HG03045 (cell line): Measurements from ENCODE around the gene TMIE.

ENCODE experiments used
- ATAC-seq: cut with Tn5 transposase; IDR thresholded peaks from one replicate; pipeline ENCODE4 v1.9.1; 2021; ENCODE audit warnings: mild to moderate bottlenecking, moderate library complexity; ENCODE audit not compliant: unreplicated experiment

The TMIE gene

DNA sequence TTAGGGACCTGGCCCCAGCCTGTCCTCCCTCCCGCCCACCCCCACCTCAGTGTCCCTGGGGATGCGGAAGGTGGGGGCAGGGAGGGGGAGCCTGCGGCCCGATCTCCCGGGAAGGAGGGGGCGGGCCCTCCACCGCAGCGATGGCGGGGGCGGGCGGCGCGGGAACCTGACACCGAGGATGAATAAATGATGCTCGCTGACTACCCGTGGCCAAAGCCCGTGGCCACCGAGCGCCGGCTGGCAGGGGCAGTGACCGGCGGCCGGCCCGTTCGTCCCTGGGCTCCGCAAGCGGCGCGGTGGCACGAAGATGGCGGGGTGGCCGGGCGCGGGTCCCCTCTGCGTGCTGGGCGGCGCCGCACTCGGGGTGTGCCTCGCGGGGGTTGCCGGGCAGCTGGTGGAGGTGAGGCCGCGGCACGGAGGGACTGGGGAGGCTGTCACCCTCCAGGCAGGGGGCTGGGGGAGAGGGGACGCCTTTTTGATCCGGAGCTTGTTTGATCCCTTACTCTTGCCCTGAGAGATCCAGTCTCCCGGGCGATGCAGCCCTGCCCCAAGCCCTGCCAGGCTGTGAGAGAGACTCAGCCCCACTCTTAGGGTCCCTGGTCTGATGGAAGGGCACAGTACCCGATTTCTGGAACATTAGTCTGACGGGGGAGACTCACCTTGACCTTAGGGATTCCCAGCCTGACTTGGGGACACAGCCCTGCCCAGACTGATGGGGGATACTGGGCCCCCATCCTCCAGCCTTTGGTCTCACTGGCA is at the start of gene TMIE:
TMIE (plus strand) TSS at position 212 of the 759 bp plus-strand sequence; CDS start at position 308, 96 bp downstream.
- no peak for ATAC-seq

DNA sequence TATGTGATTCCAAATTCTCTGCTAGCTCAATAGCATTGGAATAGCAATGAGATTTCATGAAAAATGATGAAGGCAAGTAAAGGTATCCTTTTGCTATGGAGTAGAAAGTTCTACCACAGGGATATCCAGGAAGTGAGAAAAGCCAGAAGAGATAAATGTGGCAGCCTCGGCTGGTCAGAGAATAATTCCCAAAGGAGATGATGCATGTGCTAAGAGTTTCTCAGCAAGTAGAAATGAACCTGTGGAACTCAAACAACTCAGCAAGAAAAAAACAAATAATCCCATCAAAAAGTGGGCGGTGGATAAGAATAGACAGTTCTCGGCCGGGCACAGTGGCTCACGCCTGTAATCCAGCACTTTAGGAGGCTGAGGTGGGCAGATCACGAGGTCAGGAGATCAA is 45.9 kb upstream of the TMIE start:
- no peak for ATAC-seq

DNA sequence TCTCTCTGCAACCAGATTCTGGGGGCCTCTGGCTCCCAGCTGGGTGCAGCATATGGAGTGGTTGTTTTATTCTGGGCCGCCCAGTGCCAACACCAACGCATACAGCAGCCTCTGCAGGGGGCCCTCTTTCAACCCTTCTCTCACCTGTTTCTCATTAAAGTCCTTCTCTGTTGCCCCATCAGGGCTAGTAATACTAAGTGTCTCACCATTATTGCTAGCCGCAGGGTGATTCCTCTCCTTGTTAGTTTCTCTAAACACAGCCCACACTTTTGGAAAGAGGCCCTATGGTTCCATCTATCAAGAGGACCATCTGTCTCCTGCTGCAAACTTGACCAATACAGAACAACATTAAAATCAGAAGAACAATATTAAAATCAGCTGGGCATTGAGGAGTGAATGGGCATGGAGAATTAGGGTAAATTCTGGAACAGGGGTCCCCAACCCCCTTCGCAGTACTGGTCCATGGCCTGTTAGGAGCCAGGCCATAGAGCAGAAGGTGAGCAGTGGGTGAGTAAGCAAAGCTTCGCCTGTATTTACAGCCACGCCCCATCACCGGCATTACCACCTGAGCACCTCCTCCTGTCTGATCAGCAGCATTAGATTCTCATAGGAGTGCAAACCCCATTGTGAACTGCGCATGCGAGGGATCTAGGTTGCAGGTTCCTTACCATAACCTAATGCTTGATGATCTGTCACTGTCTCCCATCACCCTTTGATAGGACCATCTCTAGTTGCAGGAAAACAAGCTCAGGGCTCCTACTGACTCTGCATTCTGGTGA is 44.2 kb upstream of the TMIE start:
- ATAC-seq: no peak

GRCh38 chr3:46659285-46659684 is 41.9 kb upstream of the TMIE start:
- no peak for ATAC-seq

- ATAC-seq: no peak
These were observed 41.2 kb upstream of the TMIE start for GRCh38 chr3:46660003-46660402.

DNA sequence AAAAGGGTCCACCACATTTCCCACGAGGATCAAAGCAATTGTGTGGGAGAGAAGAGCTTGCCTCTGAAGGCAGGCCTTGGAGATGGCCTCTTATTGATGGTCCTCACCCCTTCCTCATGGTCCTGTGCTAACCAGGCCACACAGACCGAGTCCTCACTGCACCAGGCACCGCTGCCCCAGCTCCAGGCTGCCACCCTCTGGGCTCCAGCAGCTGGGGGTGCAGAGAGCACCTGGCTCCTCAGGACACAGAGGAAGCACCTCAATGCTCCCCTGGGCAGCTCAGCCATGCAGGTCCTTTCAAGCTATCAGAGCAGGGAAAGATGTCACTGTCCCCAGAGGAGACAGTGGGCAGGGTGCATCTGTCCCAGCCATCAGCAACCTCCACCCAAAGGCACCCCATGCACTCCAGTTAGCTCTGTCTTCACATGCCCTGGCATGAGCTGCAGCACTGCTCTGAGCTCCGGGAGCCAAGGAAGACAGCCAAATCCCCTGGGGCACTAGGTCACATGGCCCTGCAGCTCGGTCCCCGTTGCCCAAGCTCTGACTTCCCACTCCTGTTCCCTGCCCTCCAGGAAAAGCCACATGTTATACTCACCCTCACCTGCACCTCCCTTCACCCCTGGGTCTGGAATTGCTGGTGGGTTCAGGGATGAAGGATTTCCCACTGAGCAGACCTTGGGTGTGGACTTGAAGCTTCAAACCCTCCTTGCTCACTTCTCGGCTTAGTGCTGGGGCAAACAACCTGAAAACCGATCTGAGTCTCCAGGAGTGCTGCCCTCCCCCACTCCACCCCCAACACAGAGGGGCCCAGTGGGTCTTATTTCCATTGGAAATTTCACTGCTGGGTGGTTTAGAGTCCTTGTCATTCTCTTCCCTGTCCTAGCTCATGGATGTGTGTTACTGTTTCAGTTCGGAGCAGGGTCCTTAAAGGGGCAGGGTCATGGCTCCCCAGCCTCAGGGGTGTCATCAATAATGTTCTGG is 40.4 kb upstream of the TMIE start:
- ATAC-seq: no peak

DNA sequence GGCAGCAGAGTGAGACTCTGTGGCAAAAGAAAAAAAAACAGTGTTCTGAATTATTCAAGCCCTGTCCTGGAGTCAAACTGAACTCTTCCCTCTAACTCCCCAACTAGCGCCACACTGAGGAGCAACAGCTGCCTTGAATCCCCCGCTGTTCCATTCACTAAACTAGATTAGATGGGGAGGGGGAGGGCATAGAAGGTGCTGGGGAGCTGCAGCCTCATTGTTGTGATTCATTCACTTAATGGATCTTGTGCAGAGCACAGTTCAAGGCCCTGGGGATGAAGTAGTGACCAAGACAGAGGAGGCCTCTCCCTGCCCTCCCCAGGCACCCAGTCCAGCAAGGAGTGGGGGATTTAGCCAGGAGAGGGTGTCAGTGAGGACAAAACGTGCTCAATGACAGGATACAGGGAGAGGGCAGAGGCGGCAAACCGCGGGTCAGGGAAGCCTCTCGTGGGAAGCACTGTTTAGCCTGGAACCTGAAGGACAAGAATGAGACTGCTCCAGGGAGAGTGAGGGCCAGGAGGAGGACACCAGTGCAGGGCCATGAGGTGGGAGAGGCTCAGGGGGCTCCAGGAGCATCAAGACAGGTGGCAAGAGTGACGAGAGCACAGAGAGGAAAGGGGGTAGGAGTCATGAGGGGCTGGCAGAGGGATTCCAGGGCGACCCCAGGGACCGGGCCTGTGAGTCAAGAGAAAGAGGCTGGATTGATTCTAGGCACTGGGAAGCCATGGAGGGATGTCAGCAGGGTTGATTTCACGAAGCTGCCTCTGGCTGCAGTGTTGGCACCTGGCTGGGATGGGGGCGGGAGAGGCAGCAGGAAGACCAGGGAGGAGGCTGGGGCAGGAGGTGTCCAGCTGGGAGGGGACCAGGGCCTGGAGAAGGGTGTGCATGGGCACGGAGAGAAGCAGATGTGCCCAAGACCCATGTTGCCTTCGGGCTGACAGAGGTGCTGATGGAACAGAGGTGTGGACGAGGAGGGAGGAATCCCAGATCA is 39.1 kb upstream of the TMIE start:
- ATAC-seq: no peak

DNA sequence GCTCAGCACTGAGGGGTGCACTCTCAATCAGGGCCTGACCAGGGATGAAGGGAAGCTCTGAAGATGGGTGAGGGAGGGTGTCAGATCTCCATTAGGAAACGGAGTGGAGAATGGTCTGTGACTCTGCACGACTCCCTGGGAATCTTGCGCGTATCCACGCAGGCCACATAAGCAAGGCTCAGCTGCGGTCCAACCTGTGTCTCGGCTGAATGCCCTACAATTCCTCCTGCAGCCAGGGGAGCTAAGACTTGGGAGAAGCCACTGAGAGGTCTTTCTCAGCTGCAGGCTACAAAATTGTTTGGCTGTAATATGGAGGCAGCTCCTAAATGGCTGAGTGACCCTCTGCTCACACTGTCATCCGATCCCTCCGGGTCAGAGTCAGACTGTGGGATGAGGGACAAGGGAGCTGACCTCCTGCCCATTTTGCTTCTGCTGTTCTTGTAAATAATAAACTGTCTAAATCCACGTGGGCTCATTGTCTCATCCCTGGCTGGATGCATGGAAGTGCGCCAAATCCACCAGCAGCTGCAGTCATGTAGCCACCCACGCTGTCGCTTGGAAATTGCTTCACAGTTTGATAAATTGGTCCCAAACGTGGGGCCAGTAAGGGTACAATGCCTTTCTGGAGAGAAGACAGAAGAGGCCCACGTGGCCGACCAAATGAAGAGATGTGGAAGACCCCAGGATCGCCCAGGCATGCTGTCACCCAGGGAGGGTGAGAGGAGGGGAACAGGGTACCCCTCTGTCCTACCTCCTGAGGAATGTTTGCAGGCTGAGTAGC is 38.2 kb upstream of the TMIE start:
- ATAC-seq: no peak

- no peak for ATAC-seq
These were observed 37.5 kb upstream of the TMIE start for GRCh38 chr3:46663591-46664135.

- ATAC-seq: no peak
These were observed 36.8 kb upstream of the TMIE start for GRCh38 chr3:46664188-46664970.

- no peak for ATAC-seq
These were observed 36.0 kb upstream of the TMIE start for GRCh38 chr3:46664971-46665762.

DNA sequence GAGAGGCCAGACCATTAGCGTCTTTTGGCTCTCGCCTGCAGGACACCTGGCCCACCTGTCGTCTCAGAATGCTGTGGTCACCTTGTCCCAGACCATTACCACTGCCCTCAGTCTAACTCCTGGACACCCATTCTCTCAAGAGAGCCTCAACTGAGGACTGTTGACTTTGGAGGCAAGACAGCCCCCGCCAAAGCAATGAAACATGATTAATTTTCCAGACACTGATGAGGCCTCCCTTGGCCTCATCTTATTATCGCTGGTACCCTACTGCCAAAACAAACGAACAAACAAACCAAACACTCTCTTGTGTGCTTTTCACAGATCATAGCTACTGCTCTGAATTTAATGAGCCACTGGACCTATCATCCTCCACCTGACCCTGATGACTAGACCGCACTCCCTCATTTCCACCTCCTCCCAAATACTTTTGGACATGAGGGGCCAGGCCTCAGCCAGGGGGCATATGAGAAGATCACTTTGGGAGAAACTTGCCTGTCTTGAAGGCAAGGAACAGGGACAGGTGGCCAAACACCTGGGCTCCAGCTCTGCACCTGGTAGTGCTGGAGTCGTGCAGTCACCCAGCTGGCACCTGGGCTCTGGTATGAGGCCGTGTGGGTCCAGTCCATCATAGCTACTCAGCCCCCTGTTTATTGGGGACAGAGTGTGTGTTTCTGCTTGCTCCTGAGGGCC is 35.3 kb upstream of the TMIE start:
- no peak for ATAC-seq

GRCh38 chr3:46666453-46666845 is 34.7 kb upstream of the TMIE start:
- no peak for ATAC-seq

DNA sequence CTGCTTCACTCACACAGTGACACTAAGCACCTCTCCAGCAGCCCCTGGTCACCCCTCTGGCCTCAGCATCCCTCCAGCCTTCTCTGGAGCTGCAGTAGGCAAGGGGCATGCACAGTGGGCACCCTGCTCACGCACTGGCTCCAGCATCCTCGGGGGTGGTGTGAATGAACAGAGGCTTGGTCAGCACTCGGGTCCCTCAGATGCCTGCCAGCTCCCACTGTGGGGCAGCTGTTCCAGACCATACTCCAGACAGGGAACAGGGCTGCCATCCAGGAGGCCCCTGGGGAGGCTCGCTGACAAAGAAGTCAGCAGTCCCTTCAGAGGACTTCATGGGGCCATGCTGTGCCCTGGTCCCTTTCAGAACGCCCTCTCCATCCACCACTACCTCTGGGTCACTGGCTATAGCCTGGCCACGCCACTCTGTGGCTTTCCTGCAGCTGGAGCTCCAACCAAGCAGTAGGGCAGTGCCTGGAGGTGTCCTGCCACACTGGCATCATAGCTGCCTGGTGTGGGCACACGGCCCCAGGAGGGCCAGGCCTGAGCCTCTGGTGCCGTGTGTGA is 34.1 kb upstream of the TMIE start:
- no peak for ATAC-seq

GRCh38 chr3:46667657-46668056 is 33.5 kb upstream of the TMIE start:
- no peak for ATAC-seq

- no peak for ATAC-seq
These were observed 33.1 kb upstream of the TMIE start for GRCh38 chr3:46668116-46668515.
